Epithelial cell of prostate (primary cell): ENCODE results near the gene MAFF.

Experiments
- DNase-seq: peaks from one replicate; pipeline ENCODE4 v3.0.0-alpha.2; 2011; ENCODE audit warnings: low read depth, low spot score
- H3K27ac ChIP-seq: fragments of 450-650 bp; 2 replicates; pipeline ENCODE4 v1.5.1; 2017; ENCODE audit warnings: mild to moderate bottlenecking

Gene MAFF

DNA sequence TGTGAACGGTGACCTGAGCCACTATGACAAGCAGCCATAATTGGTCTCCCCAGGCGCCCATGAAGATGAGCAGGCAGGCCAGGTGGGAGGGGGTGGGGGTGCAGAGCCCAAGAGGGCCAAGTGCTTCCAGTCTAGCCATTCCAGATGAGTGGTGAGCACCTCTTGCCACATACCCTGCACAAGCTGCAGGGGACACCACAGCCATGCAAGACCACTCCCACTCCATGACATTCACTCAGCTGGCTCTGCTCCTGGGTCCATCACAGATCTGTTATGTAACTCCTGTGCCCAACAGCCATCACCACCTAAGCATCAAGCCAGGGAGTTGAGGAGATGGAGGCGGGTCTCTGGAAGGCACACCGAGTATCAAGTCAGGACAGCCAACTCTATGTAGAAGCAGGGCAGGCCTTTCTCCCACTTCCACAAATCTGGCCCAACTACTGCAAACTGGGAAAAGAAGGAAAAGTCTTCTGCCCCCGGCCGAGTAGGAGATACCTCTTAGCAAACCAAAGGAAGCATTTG is 62.6 kb downstream of the MAFF start:
- no peak for DNase-seq
- H3K27ac ChIP-seq, result no peak overlapping the region
